GM18526 (cell line): ENCODE results near the gene PDE4B.

Experiments used
- POLR2A ChIP-seq: IDR thresholded peaks from 3 replicates; pipeline ENCODE4 v1.6.1; 2011; ENCODE audit not compliant: insufficient read length; ENCODE audit errors: extremely low read depth

Gene PDE4B

GRCh38 chr1:66266350-66266749 lies 473.7 kb downstream of the PDE4B start:
- TF ChIP-seq POLR2A = no peak

GRCh38 chr1:66266756-66267155 lies 474.1 kb downstream of the PDE4B start:
- TF ChIP-seq POLR2A = no peak

GRCh38 chr1:66267201-66267940 lies 474.7 kb downstream of the PDE4B start:
- TF ChIP-seq POLR2A = no peak

GRCh38 chr1:66269222-66269621 lies 476.5 kb downstream of the PDE4B start:
- TF ChIP-seq POLR2A = no peak

- no peak for TF ChIP-seq POLR2A
Measured at GRCh38 chr1:66270119-66270812, 477.6 kb downstream of the PDE4B start.

- TF ChIP-seq POLR2A = no peak
Measured at GRCh38 chr1:66271216-66271903, 478.7 kb downstream of the PDE4B start.

GRCh38 chr1:66271904-66272254 lies 479.2 kb downstream of the PDE4B start:
- TF ChIP-seq POLR2A = no peak

GRCh38 chr1:66273656-66274055 lies 481.0 kb downstream of the PDE4B start:
- TF ChIP-seq POLR2A = no peak

GRCh38 chr1:66274634-66275033 lies 481.9 kb downstream of the PDE4B start:
- TF ChIP-seq POLR2A = no peak

- TF ChIP-seq POLR2A = no peak
Measured at GRCh38 chr1:66275083-66275482, 482.4 kb downstream of the PDE4B start.

- no peak for TF ChIP-seq POLR2A
Measured at GRCh38 chr1:66275601-66276023, 482.9 kb downstream of the PDE4B start.

- TF ChIP-seq POLR2A = no peak
Measured at GRCh38 chr1:66276218-66276617, 483.5 kb downstream of the PDE4B start.

GRCh38 chr1:66278260-66279021 lies 485.7 kb downstream of the PDE4B start:
- TF ChIP-seq POLR2A = no peak

GRCh38 chr1:66281808-66282207 lies 489.1 kb downstream of the PDE4B start:
- TF ChIP-seq POLR2A = no peak

- no peak for TF ChIP-seq POLR2A
Measured at GRCh38 chr1:66282343-66282852, 489.7 kb downstream of the PDE4B start.
